ENCODE data around the gene CIB1.

Gene CIB1

DNA sequence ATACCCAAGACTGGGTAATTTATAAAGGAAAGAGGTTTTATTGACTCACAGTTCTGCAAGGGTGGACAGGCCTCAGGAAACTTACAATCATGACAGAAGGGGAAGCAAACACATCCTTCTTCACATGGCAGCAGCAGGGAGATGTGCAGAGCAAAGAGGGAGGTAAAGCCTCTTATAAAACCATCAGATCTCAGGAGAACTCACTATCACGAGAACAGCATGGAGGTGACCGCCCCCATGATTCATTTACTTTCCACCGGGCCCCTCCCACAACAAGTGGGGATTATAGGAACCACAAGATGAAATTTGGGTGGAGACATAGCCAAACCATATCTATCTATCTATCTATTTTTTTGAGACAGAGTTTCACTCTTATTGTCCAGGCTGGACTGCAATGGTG is 5.6 kb upstream of the CIB1 start:
- no peak for DNase-seq

DNA sequence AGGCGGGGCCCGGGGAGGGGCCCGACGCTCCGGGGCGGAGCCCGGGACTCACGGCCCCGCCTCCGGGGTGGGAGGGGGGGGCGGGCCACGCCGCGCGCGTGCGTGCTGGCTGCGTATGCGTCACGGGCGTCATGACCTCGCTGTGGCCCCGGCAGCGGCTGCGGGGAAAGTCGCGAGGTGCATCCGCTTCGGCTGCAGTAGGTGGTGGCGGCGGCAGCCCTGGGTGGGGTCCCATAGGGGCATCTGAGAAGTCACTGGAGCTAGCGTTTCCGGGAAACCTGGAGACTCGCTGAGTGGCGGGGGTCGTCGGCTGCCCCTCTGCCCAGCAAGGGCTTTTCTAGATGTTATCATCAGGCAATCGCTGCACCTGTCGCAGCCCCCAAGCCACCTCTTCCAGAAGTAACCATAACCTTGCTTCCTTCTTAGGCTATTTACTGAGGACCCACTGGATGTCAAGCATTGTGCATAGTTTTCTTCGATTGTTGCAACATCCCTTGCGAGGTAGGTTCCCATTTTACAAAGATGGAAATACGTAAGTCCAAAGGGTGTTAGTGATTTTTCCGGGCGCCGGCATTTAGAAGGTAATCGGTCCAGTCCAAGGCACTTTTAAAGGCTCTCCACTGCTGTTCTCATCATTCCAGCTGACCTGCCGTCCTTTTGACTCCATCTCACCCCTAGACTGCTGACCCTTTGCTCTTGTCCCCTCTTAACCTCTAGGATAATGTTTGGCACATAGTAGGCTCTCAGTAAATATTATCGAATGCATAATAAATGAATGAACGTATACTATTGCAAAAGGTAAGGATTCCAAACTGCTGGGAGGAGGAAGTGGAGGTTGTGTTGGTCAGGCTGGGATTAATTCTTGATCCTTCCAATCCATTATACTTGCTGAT is 601 bp upstream of the CIB1 start, which contains the start of gene GDPGP1:
TSS of gene GDPGP1 (plus strand) at position 114 of the 893 bp plus-strand sequence. CDS start 6,700 bp downstream, outside the sequence.
- no peak for DNase-seq

DNA sequence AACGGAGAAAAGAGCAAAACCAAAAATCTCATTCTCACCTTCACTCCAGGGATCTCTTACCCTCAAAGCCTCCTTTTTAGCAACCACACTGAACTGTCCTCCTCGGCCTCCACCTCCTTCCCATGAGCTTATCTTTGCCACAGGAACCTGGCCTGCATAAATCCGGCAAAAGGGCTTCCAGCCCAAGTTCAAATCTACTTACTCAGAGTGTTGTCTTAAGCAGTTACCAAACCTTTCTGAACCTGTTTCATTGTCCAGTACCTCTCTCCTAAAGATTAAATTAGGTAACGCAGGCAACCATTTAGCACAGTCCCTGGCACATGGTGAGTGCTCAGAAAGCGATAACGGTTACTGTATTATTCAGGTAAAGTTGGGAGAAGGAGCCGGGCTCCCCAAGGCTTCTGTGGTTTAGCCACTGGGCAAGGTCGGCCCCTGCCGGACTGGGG is 777 bp downstream of the CIB1 start:
- DNase-seq: no peak

DNA sequence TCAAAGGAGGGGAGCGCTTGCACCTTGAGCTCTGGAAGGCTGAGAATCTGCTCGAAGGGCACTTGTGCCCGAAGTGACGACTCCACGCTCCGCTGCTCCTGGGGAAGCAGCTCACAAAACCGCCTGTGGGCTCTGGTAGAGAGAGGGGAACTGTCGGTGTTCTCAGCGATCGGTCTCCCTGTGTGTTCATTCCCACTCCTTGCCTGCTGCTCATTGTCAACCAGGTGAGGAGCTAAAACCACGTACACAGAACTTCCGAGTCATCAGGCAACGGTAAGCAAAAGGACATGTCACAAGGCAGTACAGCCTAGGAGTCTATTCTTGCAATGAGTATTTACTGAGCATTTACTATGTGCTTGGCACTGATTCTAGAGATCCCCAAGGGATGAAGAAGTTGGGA is 1.5 kb downstream of the CIB1 start:
- DNase-seq: no peak

DNA sequence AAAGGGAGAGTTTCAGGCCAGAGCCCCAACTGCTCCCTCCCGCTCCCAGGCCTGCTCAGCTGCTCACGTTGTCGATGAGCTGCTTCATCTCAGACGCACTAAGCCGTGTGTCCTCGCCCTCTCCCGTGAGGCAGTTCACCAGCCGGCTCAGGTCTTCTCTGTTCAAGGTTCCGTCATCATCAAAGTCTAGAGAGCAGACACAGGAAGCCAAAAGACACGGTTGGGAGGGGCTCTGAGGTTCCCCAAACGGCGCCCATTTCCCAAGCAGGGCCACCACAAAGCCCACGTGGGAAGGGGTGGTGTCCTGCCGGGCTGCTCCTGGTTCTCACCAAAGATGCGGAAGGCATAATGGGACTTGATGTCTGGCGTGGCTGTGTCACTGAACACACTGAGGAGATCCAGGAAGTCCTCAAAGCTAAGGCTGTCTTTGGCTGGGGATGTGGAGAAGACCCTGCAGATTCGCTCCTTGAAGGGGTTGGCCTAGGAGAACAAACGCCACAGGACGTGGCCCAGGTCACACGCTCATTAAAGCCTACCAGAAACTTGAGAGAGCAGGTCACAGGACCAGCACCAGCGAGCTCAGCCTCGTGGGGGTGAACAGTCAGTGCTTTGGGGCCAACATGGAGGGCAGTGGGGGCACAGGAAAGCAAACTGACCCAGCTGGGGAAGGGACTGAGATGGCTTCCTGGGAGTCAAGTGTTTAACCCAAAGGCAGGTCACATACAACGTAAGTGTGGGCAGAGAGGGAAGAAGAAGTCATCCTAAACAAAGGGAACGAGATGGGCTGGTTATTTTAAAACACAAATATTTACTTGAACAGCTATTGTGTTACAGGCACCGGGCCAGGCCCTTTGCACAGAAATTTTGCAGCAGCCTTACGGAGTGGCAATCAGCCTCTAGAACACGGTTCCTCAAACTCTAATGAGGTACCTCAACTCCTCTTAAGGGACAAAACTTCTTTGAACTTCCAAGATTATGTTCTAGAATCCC is 2.4 kb downstream of the CIB1 start:
- no peak for DNase-seq

DNA sequence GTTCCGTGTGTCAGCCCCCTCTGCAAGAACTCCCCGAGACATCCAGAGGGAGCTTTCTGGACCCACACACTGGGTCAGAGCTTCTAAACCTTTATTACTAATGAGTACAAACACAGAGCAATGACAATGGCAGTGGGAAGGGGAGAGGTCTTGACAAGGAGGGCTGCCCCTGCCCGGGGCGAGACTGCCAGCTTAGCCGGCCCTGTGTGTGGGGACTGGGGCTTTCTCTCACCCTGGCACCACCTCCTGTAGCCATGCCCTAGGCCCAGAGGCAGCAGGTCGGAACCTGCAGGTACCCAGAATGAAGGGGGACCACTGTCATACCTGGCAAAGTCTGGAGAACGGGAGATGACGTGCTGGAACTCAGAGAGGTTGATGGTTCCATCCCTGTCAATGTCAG is 3.1 kb downstream of the CIB1 start:
- no peak for DNase-seq

DNA sequence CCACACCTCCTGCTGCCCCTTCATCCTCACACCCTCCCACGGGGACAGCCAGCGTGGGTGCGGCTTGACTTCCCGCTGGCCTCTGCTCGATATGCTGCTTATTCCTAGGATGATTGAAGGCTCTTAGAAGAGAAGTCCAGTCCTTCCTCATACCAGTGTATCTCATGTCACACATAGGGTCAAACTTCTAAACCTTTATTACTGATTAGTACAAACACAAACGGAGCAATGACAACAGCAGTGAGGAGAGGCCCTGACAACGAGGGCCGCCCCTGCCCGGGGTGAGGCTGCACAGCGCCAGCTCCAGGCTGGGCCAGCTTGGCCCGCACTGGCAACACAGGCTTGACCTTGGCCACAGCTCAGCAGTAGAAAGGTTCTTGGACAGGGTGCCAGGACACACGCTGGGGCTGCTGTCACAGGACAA is 3.7 kb downstream of the CIB1 start:
- no peak for DNase-seq

DNA sequence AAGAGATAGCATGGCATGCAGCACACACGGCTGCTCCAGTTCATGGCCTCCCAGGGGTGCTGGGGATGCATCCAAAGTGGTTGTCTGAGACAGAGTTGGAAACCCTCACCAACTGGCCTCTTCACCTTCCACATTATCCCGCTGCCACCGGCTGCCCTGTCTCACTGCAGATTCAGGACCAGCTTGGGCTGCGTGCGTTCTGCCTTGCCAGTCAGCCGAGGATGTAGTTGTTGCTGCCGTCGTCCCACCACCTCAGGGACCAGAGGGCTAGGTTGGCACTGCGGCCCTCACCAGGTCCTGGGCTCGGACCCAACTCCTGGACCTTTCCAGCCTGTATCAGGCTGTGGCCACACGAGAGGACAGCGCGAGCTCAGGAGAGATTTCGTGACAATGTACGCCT is 4.8 kb downstream of the CIB1 start:
- no peak for DNase-seq

DNA sequence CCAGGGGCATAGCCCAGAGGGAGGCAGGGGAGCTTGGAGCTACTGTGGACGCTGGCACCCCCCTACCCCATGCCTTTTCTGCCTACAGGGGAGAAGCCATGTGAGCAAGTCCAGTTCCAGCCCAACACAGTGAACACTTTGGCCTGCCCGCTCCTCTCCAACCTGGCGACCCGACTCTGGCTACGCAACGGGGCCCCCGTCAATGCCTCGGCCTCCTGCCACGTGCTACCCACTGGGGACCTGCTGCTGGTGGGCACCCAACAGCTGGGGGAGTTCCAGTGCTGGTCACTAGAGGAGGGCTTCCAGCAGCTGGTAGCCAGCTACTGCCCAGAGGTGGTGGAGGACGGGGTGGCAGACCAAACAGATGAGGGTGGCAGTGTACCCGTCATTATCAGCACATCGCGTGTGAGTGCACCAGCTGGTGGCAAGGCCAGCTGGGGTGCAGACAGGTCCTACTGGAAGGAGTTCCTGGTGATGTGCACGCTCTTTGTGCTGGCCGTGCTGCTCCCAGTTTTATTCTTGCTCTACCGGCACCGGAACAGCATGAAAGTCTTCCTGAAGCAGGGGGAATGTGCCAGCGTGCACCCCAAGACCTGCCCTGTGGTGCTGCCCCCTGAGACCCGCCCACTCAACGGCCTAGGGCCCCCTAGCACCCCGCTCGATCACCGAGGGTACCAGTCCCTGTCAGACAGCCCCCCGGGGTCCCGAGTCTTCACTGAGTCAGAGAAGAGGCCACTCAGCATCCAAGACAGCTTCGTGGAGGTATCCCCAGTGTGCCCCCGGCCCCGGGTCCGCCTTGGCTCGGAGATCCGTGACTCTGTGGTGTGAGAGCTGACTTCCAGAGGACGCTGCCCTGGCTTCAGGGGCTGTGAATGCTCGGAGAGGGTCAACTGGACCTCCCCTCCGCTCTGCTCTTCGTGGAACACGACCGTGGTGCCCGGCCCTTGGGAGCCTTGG is 5.6 kb downstream of the CIB1 start:
- DNase-seq: no peak

DNA sequence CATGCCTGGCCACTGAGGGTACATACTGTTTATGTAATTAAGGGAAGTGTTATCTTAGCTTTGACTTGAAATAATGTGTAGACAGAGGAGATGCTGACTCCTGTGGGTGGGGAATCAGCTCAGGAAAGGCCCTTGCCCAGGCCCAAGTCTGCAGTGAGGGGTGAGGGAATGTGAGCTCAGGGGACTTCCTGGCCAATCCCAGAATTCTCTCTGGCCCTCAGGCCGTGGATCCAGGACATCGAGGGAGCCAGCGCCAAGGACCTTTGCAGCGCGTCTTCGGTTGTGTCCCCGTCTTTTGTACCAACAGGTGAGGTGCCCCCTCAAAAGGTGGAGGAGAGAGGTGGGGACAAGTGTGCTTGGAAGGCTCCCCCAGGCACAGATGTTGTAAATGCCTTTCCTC is 6.4 kb downstream of the CIB1 start:
- no peak for DNase-seq

DNA sequence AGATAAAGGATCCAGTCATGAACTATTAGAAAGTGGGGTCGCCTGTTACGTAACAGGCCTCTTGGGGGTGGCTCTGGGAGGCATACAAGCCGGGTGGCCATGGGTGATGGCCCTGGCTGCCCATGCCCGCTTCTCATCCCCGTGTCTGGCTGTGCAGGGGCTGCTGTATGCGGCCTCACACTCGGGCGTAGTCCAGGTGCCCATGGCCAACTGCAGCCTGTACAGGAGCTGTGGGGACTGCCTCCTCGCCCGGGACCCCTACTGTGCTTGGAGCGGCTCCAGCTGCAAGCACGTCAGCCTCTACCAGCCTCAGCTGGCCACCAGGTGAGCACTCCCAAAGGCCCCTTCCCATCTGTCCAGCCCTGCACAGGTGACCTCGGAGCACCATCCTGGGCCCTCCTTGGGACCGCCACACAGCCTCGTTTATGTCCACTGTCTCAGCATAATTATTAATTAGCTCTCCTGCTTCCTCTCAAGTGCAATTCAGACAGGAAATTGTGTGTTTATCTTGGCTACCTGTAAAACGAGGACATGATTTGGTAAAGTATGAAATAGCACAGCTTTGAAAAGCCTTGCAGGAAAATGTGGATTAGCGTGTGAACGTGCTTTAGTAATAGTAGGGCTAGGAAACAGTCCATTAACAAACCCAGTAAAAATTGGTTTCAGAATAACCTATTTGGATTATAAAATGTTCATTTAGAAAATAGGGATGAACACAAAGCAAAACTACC is 8.1 kb downstream of the CIB1 start:
- no peak for DNase-seq

DNA sequence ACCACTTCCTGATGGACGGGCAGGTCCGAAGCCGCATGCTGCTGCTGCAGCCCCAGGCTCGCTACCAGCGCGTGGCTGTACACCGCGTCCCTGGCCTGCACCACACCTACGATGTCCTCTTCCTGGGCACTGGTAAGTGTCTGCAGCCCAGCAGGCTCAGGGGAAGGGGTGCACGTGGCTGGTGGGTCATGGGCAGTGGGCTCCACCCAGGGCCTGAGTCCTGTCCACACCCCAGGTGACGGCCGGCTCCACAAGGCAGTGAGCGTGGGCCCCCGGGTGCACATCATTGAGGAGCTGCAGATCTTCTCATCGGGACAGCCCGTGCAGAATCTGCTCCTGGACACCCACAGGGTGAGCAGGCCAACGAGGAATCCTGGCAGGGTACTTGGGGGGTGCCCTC is 8.7 kb downstream of the CIB1 start:
- no peak for DNase-seq

DNA sequence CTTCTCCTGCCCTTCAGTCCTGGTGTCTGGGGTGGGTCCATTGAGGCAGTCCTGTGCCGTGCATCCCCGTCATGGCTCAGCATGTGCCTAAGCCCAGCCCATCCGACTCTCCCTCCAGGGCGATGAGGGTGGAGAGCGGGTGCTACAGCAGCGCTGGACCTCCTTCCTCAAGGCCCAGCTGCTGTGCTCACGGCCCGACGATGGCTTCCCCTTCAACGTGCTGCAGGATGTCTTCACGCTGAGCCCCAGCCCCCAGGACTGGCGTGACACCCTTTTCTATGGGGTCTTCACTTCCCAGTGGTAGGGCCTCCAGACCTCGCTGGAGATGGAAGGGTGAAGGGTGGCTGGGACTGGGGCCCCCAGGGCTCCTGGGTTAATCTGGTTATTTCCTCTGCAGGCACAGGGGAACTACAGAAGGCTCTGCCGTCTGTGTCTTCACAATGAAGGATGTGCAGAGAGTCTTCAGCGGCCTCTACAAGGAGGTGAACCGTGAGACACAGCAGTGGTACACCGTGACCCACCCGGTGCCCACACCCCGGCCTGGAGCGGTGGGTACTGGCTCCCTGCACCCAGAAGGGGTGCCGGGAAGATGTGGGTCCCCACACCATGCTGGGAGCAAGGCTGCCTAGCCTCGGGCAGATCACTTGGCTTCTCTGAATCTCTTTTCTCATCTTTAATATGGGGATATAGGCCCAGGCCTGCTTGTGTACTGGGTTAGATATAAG is 10.1 kb downstream of the CIB1 start:
- DNase-seq: no peak

DNA sequence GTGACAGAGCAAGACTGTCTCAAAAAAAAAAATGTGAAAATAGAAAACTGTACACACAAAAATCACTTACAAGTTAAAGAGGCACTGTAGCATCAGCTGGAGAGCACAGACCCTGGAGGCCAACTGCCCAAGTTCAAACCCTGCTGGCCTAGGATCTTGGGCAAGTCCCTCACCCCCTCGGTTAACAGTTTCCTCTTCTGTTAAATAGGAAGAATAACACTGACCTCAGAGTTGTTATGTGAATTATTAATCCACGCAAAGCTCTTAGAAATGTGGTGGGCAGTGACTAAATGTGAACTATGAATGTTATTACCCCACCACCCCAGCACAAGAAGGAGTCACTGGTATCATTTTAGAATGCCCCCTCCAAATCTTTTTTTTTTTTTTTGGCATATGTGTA is 11.2 kb downstream of the CIB1 start:
- no peak for DNase-seq

DNA sequence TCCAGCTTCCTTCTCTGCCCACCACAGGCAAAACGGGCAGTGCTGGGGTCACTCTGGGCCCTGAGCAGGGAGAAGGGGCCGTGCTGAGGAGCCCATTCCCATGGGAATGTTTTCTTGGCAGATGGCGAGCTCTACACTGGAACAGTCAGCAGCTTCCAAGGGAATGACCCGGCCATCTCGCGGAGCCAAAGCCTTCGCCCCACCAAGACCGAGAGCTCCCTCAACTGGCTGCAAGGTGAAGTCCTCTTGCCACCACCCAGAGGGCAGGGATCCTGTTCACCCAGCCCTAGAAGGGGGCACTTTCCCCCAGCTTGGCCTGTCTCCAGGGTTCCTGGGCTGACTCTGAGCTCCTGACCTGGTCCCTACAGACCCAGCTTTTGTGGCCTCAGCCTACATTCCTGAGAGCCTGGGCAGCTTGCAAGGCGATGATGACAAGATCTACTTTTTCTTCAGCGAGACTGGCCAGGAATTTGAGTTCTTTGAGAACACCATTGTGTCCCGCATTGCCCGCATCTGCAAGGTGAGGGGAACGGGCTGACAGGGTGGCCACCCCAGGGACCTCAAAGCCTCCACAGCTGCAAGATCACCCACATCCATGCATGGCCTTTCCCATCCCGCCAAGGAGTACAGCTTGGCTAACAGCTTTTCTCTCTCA is 12.4 kb downstream of the CIB1 start:
- peak; percentile 61 for DNase-seq

DNA sequence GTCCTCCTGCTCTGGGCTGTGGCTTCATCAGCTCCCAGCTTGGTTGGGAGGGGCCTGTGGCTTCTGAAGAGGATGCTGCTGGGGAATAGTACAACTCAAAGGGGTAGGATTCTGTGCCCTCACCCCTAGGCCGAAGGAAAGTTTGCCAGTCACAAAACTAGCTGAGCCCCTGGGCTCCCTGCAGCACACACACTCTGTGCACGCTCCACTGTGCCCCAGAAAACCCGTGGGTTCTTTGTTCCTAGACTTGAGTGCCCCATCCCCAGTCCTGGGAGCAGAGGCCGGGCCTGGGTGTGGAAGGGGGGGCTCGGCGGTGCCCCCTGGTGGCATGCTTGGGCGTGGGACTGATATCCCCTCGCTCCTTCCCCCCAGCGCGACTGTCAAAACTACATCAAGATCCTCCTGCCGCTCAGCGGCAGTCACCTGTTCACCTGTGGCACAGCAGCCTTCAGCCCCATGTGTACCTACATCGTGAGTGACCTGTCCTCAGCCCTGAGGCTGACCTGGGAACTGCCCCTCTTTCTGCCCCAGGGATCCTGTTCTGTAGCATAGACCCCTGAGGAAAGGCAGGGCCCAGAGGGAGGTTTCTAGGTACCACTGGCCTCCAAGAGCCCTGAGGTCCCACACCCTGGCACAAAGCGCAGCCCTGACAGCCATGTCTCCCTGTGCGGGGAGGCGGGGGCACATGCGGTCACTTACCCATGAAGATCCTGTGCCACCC is 14.2 kb downstream of the CIB1 start:
- peak; percentile 69 for DNase-seq

DNA sequence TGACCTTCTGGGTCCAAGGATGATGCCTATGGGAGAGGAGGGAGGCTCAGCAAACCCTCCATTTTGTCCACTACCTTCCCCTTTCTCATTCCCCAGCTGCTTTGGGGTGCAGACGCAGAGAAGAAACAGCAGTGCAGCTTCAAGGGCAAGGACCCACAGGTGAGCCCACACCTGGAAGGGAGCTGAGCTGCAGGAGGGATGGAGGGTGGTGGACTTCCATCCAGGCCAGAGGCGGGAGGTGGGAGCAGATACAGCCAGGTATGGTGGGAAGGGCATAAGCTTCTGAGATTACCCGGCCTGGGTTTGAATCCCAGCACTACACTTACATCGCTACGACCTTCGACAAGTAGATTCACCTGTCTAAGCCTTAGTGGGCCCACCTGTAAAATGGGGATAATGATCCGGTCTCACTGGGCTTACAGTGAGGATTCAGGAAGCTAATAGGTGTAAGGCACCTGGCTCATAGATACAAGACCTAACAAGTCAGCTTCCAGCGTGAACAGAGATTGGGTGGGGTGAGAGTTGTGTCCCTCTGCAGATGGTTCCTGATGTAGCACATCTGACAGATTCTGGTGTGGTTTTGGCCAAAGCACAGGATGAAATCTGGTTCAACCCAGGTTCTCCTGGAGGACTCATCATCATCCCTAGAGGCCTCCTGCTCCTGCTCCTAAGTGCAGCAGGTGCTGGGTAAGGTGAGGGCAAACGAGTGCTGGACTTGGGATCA is 15.9 kb downstream of the CIB1 start:
- no peak for DNase-seq

DNA sequence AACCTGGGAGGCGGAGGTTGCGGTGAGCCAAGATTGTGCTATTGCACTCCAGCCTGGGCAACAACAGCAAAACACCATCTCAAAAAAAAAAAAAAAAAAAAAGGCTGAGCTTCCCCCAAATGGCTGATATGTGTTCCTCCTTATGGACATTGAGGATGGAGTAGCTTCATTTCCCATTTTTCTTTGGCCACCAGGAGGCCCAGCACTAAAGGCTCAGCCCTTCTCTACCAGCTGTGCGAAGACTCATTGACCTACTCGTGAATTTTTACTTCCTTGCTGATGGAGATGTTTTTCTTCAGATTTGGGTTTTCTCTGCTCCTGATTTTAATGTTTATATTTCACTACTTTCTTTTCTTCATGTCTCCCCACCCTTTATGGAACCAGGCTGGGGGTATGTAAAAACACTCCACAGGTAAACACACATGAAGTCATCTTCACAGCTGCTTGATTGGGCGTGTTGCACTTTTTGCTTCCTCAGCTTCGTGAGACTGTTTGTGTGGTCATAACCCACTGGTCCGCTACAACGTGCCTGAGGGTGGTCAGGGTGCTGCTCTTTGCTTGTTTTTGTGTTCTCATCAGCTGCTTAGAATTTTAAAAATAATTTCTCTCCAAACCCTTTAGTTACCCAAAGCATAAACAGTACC is 19.1 kb downstream of the CIB1 start:
- no peak for DNase-seq
